Measurements from ENCODE around the gene ABLIM3. TPM values are rescaled to one million over a fixed set of nuclear protein-coding genes. Genes with fewer than 3 reads are reported as not detected.
A peak's percentile ranks its signal among the peaks of the same experiment; 100 is the strongest.

Gene ABLIM3
- total and polyA plus RNA-seq, 9 of the 15 experiments (the other 6 are each of a cell fraction or from before 2014, with no cell fraction given): 0.03 to 0.38 (median 0.11) TPM

DNA sequence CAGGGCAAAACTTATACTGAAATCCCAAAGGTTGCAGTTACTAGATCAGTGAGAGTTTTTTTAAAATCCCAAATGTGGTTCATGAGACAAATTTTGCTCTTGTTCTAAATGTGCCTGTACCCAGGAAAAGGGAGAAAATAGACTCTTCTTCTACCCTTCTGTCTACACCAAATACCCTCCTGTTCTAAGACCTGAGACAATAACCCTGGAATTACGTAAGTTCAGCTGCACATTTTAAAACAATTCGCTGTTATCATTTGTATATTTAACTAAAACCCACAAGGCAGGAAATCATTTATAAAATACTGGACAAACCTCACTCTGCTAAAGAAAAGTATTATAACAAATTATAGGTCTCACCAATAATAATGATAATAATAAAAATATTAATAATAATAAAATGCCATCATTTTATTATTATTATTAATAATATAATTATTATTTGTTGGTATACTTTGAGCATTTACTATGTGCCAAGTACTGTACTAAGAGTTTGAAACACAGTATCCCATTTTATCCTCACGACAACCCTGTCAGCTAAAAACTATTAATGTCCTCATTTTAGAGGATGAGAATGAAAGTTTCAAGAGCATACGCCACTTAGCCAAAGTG, 80.5 kb downstream of the ABLIM3 start:
- Histone ChIP-seq H3K79me2 (ENCODE audit: control insufficient read depth, insufficient read depth, low read length) (no peaks in the 10 kb centered on the region), H4K20me1 (replicated peaks; ENCODE audit: control insufficient read depth, insufficient read depth, low read length) (no peaks in the 10 kb centered on the region), H2AFZ (ENCODE audit: low read depth, low read length) (no peak overlapping the region), H3K9ac (ENCODE audit: insufficient read depth in 1 of 2, low read depth in 2 of 2, low read length in 2 of 2) (no peak overlapping the region), H3K4me3 (no peak overlapping the region), H3K27me3 (ENCODE audit: control insufficient read depth in 2 of 2, insufficient read depth in 2 of 2, low read length in 2 of 2) (peaks cover 2 to 18% of the 10 kb centered on the region in 2 experiments; a peak in 2 of 5 replicates), H3K9me1 (ENCODE audit: control insufficient read depth, insufficient read depth, low read length) (no peaks in the 10 kb centered on the region), H3K9me3 (replicated peaks; ENCODE audit: control insufficient read depth, insufficient read depth, low read depth, low read length) (no peaks in the 10 kb centered on the region), H3K4me2 (ENCODE audit: insufficient read depth, low read length) (no peak overlapping the region), H3K4me1 (replicated peaks in 1 of 2; ENCODE audit: control insufficient read depth in 2 of 2, insufficient read depth in 2 of 2, low read length in 2 of 2) (no peaks in the 10 kb centered on the region), H3K36me3 (ENCODE audit: control insufficient read depth, insufficient read depth, low read length) (no peaks in the 10 kb centered on the region), H3K27ac (ENCODE audit: extremely low read depth, low read depth, low read length) (no peak overlapping the region)
- BruUV-seq (replicated peaks): no TSS peak
- intact Hi-C loops (cut with micrococcal nuclease): no loop called here
- ATAC-seq (no peak), DNase-seq (ENCODE audit: extremely low read depth in 1 of 4, low spot score in 3 of 4) (no peak), FAIRE-seq (peak; percentile 15)
- POLR2A ChIA-PET: interaction anchor here (1.0 to 2.3 kb wide), 2 partner anchors 8 to 42 kb away, joined by 5 to 11 read pairs; no protein-coding TSS in a partner anchor
- in situ Hi-C loops (cut with MboI): no loop called here
- CTCF ChIA-PET (ENCODE audit: low intra/inter-chr PET ratio): no interaction called here
- 22% methylated on average over 4 of the region's 4 CpGs for WGBS (ENCODE audit: insufficient coverage, low coverage, missing lambda C conversion rate)
- TF ChIP-seq GTF2F1 (IDR thresholded peaks at IDR 0.05; ENCODE audit: low read depth, low read length) (no peak), CBFA2T3 (IDR thresholded peaks at IDR 0.05) (no peak), ZNF695 (CRISPR knock-in tag; IDR thresholded peaks at IDR 0.05) (no peak), SMAD4 (CRISPR knock-in tag; conservative IDR thresholded peaks at IDR 0.05) (no peak), CTBP1 (IDR thresholded peaks at IDR 0.05; ENCODE audit: borderline replicate concordance) (no peak), HNRNPLL (IDR thresholded peaks at IDR 0.05; ENCODE audit: low read depth, low read length, poor library complexity, severe bottlenecking) (no peak), ZNF75A (CRISPR knock-in tag; IDR thresholded peaks at IDR 0.05) (no peak), RFX5 (IDR thresholded peaks at IDR 0.05; ENCODE audit: low read depth, low read length) (no peak), NONO (IDR thresholded peaks at IDR 0.05; ENCODE audit: low read depth in 2 of 2, low read length in 1 of 2) (no peak), ZNF197 (CRISPR knock-in tag; IDR thresholded peaks at IDR 0.05; ENCODE audit: low read depth) (no peak), ZNF263 (CRISPR knock-in tag; IDR thresholded peaks at IDR 0.05; ENCODE audit: borderline replicate concordance) (no peak), DPF2 (IDR thresholded peaks at IDR 0.05) (no peak), ZNF696 (CRISPR knock-in tag; conservative IDR thresholded peaks at IDR 0.05) (no peak), ZSCAN29 (IDR thresholded peaks at IDR 0.05) (no peak)
- TF ChIP-seq, protein P1, sequence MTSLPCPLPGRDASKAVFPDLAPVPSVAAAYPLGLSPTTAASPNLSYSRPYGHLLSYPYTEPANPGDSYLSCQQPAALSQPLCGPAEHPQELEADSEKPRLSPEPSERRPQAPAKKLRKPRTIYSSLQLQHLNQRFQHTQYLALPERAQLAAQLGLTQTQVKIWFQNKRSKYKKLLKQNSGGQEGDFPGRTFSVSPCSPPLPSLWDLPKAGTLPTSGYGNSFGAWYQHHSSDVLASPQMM (CRISPR knock-in tag; IDR thresholded peaks at IDR 0.05): no peak
- TF ChIP-seq, protein P2, sequence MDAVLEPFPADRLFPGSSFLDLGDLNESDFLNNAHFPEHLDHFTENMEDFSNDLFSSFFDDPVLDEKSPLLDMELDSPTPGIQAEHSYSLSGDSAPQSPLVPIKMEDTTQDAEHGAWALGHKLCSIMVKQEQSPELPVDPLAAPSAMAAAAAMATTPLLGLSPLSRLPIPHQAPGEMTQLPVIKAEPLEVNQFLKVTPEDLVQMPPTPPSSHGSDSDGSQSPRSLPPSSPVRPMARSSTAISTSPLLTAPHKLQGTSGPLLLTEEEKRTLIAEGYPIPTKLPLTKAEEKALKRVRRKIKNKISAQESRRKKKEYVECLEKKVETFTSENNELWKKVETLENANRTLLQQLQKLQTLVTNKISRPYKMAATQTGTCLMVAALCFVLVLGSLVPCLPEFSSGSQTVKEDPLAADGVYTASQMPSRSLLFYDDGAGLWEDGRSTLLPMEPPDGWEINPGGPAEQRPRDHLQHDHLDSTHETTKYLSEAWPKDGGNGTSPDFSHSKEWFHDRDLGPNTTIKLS (IDR thresholded peaks at IDR 0.05; ENCODE audit: borderline replicate concordance, low read depth): no peak
- TF ChIP-seq, protein P3, sequence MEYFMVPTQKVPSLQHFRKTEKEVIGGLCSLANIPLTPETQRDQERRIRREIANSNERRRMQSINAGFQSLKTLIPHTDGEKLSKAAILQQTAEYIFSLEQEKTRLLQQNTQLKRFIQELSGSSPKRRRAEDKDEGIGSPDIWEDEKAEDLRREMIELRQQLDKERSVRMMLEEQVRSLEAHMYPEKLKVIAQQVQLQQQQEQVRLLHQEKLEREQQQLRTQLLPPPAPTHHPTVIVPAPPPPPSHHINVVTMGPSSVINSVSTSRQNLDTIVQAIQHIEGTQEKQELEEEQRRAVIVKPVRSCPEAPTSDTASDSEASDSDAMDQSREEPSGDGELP (CRISPR knock-in tag; IDR thresholded peaks at IDR 0.05; ENCODE audit: borderline replicate concordance): no peak
- TF ChIP-seq, protein P4, sequence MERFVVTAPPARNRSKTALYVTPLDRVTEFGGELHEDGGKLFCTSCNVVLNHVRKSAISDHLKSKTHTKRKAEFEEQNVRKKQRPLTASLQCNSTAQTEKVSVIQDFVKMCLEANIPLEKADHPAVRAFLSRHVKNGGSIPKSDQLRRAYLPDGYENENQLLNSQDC (CRISPR knock-in tag; IDR thresholded peaks at IDR 0.05): no peak
- TF ChIP-seq, protein P5, sequence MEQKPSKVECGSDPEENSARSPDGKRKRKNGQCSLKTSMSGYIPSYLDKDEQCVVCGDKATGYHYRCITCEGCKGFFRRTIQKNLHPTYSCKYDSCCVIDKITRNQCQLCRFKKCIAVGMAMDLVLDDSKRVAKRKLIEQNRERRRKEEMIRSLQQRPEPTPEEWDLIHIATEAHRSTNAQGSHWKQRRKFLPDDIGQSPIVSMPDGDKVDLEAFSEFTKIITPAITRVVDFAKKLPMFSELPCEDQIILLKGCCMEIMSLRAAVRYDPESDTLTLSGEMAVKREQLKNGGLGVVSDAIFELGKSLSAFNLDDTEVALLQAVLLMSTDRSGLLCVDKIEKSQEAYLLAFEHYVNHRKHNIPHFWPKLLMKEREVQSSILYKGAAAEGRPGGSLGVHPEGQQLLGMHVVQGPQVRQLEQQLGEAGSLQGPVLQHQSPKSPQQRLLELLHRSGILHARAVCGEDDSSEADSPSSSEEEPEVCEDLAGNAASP (IDR thresholded peaks at IDR 0.05): no peak

Measured in K562 (cell line).